ENCODE measurements around the gene SEC24A. TPM values are rescaled to one million over a fixed set of nuclear protein-coding genes. Genes with fewer than 3 reads are reported as not detected.
A peak's percentile ranks its signal among the peaks of the same experiment; 100 is the strongest.

The SEC24A gene
- total RNA-seq, 4 donors from 2014 or later, result 15.3 to 30.9 (median 19.6) TPM

DNA sequence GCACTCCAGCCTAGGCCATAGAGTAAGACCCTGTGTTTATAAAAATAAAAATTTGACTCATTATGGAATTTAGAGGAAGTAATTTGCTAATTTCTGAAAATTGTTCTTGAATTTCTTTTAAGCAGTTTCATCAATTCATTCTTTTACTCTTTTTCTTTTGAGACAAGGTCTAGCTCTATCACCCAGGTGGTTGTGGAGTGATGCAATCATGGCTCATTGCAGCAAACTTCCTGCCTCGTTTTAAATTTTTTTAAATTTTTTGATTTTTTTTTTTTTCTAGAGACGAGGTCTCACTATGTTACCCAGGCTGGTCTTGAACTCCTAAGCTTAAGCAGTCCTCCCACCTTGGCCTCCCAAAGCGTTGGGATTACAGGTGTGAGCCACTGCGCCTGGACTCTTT is 86.7 kb downstream of the SEC24A start:
- intact Hi-C loops (cut with DNase I), result no loop called here
- Histone ChIP-seq H3K4me3 (no peak overlapping the region), H3K27ac (no peak overlapping the region), H3K4me1 (peaks cover 0 to 41% (median 7%) of the 10 kb centered on the region in 3 donors), H3K36me3 (no peaks in the 10 kb centered on the region), H3K27me3 (no peaks in the 10 kb centered on the region), H3K9me3 (no peaks in the 10 kb centered on the region)
- DNase-seq, result no peak
- WGBS, 2 donors, result 72% methylated on average over 4 of the region's 4 CpGs
- no peak for TF ChIP-seq POLR2A (IDR thresholded peaks at IDR 0.05)
- TF ChIP-seq, protein P1, sequence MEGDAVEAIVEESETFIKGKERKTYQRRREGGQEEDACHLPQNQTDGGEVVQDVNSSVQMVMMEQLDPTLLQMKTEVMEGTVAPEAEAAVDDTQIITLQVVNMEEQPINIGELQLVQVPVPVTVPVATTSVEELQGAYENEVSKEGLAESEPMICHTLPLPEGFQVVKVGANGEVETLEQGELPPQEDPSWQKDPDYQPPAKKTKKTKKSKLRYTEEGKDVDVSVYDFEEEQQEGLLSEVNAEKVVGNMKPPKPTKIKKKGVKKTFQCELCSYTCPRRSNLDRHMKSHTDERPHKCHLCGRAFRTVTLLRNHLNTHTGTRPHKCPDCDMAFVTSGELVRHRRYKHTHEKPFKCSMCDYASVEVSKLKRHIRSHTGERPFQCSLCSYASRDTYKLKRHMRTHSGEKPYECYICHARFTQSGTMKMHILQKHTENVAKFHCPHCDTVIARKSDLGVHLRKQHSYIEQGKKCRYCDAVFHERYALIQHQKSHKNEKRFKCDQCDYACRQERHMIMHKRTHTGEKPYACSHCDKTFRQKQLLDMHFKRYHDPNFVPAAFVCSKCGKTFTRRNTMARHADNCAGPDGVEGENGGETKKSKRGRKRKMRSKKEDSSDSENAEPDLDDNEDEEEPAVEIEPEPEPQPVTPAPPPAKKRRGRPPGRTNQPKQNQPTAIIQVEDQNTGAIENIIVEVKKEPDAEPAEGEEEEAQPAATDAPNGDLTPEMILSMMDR (IDR thresholded peaks at IDR 0.05), result no peak

DNA sequence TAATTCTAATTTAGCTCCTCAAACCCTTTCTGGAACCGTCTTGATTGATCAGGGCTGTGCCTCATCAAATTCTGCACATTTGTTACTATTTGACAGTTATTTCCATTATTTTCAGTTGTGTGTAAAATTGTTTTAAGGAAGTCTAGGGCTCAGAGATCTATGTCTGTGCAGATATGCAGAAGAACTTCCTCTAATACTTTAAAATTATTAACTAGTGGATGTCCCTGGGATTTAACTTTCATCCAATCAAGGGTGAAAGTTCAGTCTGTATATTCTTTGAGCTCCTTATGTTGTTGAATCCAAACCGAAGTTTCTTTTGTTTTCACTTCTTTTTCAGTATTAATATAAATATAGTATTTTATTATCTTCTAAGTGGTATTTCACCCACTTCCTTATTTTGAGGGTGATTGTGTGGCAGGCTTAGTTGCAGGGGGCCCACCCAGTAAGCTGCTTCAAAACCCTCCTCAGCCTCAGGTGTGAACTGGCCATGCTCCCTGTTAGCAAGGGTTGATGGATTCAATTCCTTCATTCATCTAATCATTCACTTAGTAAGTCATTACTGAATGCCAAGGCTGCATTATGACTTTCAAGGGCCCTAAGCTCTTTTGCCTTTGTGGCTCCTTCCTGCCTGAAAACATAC is 87.7 kb downstream of the SEC24A start:
- no peak overlapping the region for H3K4me3 ChIP-seq
- no peak overlapping the region for H3K27ac ChIP-seq
- intact Hi-C loops (cut with DNase I), result no loop called here
- H3K27me3 ChIP-seq, result no peaks in the 10 kb centered on the region
- H3K4me1 ChIP-seq, result peaks cover 0 to 46% (median 7%) of the 10 kb centered on the region in 3 donors
- 46 to 50% methylated on average over 2 of the region's 2 CpGs for WGBS, 2 donors
- DNase-seq, result no peak
- TF ChIP-seq, protein P1 (IDR thresholded peaks at IDR 0.05), result no peak
- no peak for TF ChIP-seq POLR2A (IDR thresholded peaks at IDR 0.05)
- H3K36me3 ChIP-seq, result peaks cover 0 to 3% (median 0%) of the 10 kb centered on the region in 3 donors
- no peaks in the 10 kb centered on the region for H3K9me3 ChIP-seq

- intact Hi-C loops (cut with DNase I), result no loop called here
These were observed 89.8 kb downstream of the SEC24A start, which contains the start of gene CAMLG for GRCh38 chr5:134738133-134738962. Gene CAMLG, plus strand, starts transcription at chr5:134738548. Its CDS starts 73 bp downstream, at chr5:134738621.

GRCh38 chr5:134738963-134739661 is 90.5 kb downstream of the SEC24A start:
- Histone ChIP-seq H3K9me3 (no peaks in the 10 kb centered on the region), H3K4me1 (peaks cover 0 to 47% (median 7%) of the 10 kb centered on the region in 3 donors), H3K36me3 (peaks cover 0 to 27% (median 3%) of the 10 kb centered on the region in 3 donors), H3K4me3 (peak overlapping the region; percentile 71 to 93 (median 86)), H3K27me3 (no peaks in the 10 kb centered on the region), H3K27ac (peak overlapping the region; percentile 94 to 98 (median 96))
- DNase-seq, result no peak
- TF ChIP-seq, protein P1 (IDR thresholded peaks at IDR 0.05), result peak in 2 of 6 experiments; percentile 17 to 23
- TF ChIP-seq POLR2A (IDR thresholded peaks at IDR 0.05), result no peak
- 2% methylated on average over 21 of the region's 21 CpGs for WGBS, 2 donors
- intact Hi-C loops (cut with DNase I), result no loop called here

More at GRCh38 chr5:134738133-134738962, 89.8 kb downstream of the SEC24A start, which contains the start of gene CAMLG:
- TF ChIP-seq, protein P1 (IDR thresholded peaks at IDR 0.05), result peak; percentile 41 to 72 (median 49)
- peak in 3 of 4 donors; percentile 53 to 93 (median 92) for TF ChIP-seq POLR2A (IDR thresholded peaks at IDR 0.05)
- peak; percentile 92 for DNase-seq
- Histone ChIP-seq H3K36me3 (peaks cover 0 to 20% (median 0%) of the 10 kb centered on the region in 3 donors), H3K27me3 (no peaks in the 10 kb centered on the region), H3K9me3 (no peaks in the 10 kb centered on the region), H3K4me1 (peaks cover 0 to 47% (median 7%) of the 10 kb centered on the region in 3 donors), H3K27ac (peak within 1 kb of the TSS; percentile 94 to 98 (median 96)), H3K4me3 (peak within 1 kb of the TSS; percentile 71 to 93 (median 86))
- 0% methylated on average over 25 to 26 of the region's 66 CpGs for WGBS, 2 donors

Data from esophagus squamous epithelium (tissue), 5 donors.